Anterior cingulate cortex (tissue), 58 donors: Measurements from ENCODE around the gene SERINC5.

Experiments used
- DNase-seq, 58 donors: peaks; one replicate each; lab custom pipeline; 2025; lab: John Stamatoyannopoulos, UW

The SERINC5 gene

DNA sequence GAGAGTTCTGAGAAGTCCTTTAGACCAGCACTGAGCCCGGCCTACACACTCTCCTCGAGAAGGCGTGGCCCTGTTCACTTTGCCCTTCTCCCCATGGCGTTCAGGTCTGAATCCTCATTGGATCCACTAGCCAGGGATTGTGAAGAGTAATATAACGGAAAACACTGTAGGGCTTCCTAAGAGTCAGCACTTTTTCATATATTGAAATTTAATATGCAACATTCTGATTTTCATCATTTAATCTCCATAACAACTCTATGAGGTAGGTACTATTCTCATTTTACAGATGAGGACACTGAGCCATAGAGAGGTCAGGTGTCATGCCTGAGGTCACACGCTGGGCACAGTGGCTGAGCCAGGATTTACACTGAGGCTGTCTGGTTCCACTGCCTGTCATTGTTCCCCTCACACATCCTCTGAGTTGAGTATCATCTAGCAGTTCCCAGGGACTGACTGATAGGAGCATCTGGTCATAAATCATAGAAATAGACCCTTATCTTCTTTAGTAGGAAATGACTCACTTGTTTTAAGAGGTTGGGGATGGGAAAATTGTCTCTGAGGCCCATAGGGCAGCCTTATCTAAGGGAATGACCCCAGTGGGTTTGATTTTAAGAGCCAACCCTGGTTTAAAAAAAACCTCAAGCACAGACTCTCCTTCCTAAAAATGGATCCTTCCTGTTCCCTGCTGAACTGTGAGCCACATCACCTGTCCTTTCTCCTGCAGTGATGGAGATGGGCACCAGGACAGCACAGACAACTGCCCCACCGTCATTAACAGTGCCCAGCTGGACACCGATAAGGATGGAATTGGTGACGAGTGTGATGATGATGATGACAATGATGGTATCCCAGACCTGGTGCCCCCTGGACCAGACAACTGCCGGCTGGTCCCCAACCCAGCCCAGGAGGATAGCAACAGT is 179.5 kb downstream of the SERINC5 start:
- DNase-seq = no peak

DNA sequence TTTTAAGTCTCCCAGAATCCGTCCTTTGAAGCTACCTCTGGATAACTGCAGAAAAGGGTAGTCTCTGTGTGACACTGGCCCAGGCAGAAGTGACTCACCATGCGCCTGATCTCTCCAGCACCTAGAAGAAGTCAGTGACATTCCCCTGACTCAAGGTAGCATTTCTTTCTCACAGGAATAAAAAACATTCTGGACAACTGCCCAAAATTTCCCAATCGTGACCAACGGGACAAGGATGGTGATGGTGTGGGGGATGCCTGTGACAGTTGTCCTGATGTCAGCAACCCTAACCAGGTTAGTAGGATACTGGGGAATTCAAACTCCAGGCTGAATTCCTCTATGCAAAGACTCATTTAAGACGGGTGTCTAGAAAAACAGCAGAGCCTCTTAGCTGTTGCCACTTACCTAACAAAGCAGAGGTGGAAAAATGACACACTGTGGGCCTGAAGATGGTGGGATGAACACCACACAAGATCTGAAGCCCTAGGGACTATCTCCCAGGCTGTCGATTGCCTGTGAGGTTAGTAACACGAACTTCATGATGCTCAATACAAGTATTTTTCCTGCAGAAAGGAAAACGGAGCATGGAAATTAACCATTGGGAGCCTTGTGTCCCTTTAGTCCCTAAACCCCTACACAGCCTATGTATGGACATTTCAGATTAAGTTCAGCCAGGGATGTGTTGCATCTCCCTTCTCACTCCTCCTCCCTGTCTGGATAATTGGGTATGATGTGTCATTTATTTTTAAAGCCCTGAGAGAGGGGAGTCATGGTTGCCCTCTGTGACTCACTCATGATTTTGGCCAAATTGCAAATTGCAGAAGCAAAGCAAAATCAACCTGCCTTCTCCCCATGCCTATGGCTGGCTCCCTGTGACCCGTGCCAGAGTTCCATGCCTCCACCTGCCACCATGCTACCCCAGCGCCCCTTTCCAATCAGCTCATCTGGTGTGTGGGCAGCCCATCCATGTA is 183.5 kb downstream of the SERINC5 start:
- peak in 9 of 58 donors; percentile 8 to 60 (median 31) for DNase-seq

DNA sequence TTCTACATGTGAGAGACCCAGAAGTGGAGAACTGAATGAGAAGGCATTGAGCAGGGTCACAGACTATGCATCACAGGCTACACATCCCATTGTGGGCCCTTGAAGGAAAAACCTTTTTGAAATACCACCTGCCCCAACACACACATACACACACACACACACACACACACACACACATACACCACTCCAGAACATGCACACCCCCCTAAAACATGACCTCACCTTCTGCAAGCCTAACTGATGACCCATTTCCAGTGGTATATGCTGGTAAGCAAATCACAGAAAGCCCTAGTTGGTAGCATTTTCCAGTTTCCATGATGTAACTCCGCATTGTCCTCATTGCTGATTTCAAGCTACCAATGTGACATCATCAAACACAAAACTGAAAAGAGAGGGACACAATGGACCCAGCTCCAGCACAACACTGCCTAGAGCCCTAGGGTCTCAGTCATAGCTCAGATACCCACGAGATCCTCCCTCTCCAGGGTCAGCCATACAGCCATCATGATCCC is 184.3 kb downstream of the SERINC5 start:
- no peak for DNase-seq

DNA sequence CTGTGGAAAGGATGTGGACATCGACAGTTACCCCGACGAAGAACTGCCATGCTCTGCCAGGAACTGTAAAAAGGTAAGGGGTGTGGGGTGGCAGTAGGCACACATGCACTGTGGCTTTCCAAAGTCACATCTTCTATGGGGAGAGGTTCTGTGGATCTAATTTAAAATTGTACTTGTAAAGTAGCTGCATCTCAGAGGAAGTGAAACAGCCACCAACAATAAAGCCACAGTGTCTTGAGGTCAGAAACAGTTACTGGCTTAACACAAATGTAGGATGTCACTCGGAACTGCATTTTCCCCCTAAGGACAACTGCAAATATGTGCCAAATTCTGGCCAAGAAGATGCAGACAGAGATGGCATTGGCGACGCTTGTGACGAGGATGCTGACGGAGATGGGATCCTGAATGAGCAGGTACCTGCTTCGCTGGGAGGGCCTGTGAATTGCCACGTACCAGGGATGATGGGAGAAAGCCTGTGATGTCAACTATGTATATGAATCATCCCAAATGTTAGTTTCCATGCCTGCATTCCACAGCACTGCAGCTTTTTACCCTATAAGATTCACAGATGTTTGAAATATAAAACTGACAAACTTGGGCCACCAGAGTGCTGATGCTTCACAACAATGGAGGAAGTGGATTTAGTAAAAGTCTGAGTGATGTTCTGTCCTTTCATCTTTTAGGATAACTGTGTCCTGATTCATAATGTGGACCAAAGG is 185.4 kb downstream of the SERINC5 start:
- no peak for DNase-seq

DNA sequence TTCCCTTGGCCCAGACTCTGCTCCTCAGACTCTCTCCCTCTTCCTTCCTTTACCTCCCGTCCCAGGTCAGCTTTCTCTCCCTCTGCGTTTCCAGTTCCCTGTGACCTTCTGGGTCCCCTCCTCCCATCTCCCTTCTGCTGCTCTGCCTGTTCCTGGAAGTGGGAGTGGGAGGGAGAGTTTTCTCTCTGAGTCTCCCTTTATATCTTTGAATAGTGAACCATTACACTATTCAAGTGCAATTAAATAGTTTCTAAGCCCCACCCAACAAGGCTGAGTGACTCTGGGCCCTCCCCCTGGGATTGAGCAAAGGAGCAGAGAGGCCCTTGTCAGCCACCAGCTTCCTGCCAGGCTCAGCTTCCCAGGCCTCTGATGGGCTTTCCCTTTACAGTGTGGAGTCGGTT is 185.9 kb downstream of the SERINC5 start:
- peak in 4 of 58 donors; percentile 28 to 50 (median 32) for DNase-seq

DNA sequence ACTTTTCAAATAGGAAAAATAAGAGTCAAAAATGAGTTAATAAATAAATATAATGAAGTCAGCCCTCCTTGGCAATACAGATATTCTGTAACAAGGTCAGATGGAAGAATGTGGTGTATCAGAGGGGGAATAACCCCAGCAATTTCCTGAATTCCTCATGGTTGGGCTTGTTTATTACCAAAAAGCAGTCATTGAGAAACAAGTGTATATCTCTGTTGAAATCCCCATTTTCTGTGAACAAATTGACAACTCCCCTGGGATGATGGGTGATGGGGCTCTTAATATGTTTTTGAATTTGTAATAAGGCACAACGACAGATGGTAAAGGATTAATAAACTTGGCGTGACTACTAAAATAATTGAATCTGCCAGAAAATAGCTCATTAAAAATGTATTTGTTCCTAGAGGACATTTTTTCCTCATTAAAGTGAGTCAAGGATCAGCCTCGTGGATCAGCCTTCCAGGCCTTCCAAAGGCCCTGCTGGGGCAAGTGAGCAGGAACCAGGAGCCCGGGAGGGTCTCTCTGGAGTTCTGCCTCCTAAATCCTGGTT is 186.5 kb downstream of the SERINC5 start:
- no peak for DNase-seq

DNA sequence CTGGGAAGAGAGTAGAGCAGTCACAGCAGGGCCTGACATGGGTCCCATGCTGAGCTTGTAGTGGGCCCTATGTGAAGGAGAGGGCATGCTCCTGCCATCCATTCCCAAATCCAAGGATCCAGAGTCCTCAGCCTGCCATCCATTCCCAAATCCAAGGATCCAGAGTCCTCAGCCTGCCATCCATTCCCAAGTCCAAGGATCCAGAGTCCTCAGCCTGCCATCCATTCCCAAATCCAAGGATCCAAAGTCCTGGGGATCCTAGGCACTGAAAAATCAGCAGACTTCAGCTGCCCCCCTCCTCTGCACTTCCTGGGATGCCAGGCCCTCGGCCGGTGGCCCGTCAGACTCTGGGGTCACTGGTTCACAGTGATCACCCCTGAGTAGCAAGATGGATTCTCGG is 187.1 kb downstream of the SERINC5 start:
- DNase-seq = no peak

DNA sequence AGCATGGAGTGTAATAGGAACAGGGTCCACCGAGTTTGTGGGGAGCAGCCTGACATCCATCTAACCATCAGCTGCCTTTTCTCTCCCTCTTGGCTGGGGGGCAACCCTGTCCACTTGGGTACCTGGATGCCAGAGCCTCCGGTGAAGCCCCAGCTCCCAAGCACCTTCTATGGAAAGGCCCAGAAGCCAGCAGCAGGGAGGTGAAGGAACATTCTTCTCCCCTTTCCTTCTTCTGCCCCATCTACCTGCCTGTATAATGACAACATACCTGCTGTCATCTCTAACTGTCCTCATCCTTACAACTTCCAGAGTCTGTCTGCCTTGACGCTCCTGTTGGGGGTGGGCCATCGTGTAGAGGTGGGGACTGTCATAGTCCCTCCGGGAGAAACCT is 187.6 kb downstream of the SERINC5 start:
- DNase-seq = no peak

DNA sequence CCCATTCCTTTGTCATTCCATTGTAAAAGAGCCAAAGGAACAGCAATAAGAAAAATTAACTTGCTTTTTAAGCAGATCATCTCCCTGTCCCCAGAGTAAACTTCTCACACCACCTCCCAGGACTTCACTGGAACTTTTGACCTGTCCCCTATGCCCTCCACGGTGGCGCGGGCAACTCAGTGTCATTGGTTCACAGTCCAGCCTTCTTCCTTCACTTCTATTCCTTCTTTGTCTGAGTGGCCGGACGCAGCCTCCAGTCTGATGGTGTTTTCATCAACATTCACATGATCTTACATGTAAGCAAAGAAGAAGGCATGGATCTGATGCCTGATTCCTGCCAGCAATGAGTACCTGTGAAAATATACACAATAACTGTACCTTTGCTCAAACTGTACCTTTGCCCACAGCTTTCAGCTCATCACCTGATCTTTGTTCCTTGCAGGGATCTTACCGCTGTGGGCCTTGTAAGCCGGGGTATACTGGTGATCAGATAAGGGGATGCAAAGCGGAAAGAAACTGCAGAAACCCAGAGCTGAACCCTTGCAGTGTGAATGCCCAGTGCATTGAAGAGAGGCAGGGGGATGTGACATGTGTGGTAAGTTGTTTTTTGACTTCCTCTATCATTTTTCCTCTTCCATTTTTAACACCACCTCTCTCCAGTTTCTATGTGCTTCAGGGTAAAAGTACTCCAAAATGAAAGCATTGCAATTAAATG is 188.2 kb downstream of the SERINC5 start:
- no peak for DNase-seq

DNA sequence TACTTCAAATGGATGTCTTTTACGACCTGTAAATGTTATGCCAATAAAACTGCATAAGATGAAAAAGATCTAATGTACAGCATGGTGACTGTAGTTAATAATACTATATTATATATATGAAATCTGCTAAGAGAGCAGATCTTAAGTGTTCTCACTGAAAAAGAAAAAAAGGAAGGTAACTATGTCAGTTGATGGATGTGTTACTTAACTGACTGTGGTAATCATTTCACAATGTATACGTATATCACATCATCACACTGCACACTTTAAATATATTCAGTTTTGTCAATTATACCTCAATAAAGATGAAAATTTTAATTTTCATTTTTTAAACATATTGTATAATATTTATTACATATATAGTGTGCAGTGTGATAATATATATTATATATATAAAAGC is 188.8 kb downstream of the SERINC5 start:
- no peak for DNase-seq

DNA sequence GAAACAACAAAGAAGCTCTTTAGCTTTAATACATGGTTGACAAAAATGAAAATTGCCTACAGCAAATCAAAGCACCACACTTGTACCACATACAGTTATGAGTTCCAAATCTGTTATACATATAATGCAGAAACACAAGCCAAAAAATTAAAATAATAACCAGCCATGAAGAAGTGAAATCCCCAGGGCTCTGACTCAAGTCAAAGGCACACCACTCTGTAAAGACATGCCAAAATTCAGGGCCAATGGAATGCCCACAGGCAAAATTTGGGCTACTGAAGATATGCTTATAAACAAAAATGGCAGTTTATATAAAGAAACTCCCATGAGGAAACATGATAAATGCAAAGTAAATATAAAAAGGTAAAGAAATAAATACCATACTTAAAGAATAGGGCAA is 191.7 kb downstream of the SERINC5 start:
- DNase-seq = no peak
